Measurements from ENCODE around the gene FAM111B.
"Not testable (repeated sequence)": the region's sequence is repeated elsewhere in the genome, so short reads cannot be mapped to it uniquely, and the experiment has no call there.

Gene FAM111B

GRCh38 chr11:59058120-59059033 lies 48.7 kb upstream of the FAM111B start:
- CTCF ChIA-PET, result interaction anchor here (0.6 to 1.8 kb wide), 42 partner anchors 9 to 1228 kb away, joined by 3 to 11 read pairs (median 4); no protein-coding TSS in a partner anchor
- POLR2A ChIA-PET, result interaction anchor here (1.5 kb wide), 1 partner anchor 49 kb away, joined by 10 read pairs; the partner anchor contains the start of gene FAM111B
- TF ChIP-seq SP2 (tag by site-specific recombination; IDR thresholded peaks at IDR 0.05) (peak; percentile 70), KLF17 (tag by site-specific recombination; IDR thresholded peaks at IDR 0.05) (0 out of 2 replicates have a peak, but pooled peaks have one; percentile 20), ZNF362 (tag by site-specific recombination; IDR thresholded peaks at IDR 0.05) (peak; percentile 98), CTCF (tag by site-specific recombination; IDR thresholded peaks at IDR 0.05) (peak; percentile 82), PRDM10 (tag by site-specific recombination; IDR thresholded peaks at IDR 0.05) (peak; percentile 65), ZNF366 (tag by site-specific recombination; conservative IDR thresholded peaks at IDR 0.05) (peak; percentile 55), ZNF76 (tag by site-specific recombination; IDR thresholded peaks at IDR 0.05; ENCODE audit: borderline replicate concordance, low read depth) (0 out of 2 replicates have a peak, but pooled peaks have one; percentile 24), TSHZ1 (tag by site-specific recombination; IDR thresholded peaks at IDR 0.05; ENCODE audit: borderline replicate concordance) (0 out of 2 replicates have a peak, but pooled peaks have one; percentile 23), ZNF335 (tag by site-specific recombination; conservative IDR thresholded peaks at IDR 0.05) (0 out of 2 replicates have a peak, but pooled peaks have one; percentile 21), IKZF3 (tag by site-specific recombination; IDR thresholded peaks at IDR 0.05) (peak; percentile 68; the same call in 1 of the 2 replicates), SP3 (tag by site-specific recombination; IDR thresholded peaks at IDR 0.05) (peak; percentile 50), ZNF654 (tag by site-specific recombination; IDR thresholded peaks at IDR 0.05; ENCODE audit: low read depth) (peak; percentile 95), ZNF350 (tag by site-specific recombination; IDR thresholded peaks at IDR 0.05) (peak; percentile 83), PBX3 (CRISPR knock-in tag; IDR thresholded peaks at IDR 0.05) (peak; percentile 82)

DNA sequence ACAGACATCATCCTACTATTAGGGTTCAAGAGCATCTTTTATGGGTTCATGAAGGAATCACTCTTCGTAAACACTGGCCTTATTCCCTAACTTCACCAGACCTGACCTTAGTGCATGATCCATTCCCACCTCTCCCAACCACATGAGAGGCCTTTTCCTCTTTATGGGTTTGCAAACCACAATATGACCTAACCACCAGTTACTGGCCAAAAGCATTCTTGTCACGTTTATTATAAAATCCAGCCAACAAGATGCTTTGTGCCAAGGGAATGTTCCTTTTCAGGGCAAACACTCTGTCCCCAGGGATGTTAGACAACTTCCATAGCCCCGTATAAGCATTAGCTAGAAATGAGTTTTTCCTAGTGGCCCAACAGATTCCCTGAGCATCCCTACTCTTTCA lies 46.9 kb upstream of the FAM111B start:
- H3K9me3 ChIP-seq (ENCODE audit: control insufficient read depth, insufficient read depth, low read depth, low read length); H3K36me3 ChIP-seq (ENCODE audit: control insufficient read depth in 2 of 2, insufficient read depth in 1 of 2, low read length in 2 of 2); H3K4me3 ChIP-seq (ENCODE audit: low read depth, low read length); H3K27ac ChIP-seq (ENCODE audit: extremely low read depth, low read depth, low read length); POLR2A ChIA-PET; H3K4me1 ChIP-seq (ENCODE audit: control insufficient read depth, insufficient read depth, low read length): not testable (repeated sequence)
- CTCF ChIA-PET, result interaction anchor here (0.6 to 1.5 kb wide), 2 partner anchors 17 to 53 kb away, joined by 3 to 4 read pairs; no protein-coding TSS in a partner anchor

More at GRCh38 chr11:59058120-59059033, 48.7 kb upstream of the FAM111B start:
- H3K4me3 ChIP-seq (ENCODE audit: low read depth, low read length), result peak overlapping the region; percentile 26
- H3K4me1 ChIP-seq (ENCODE audit: control insufficient read depth, insufficient read depth, low read length); H3K9me3 ChIP-seq (ENCODE audit: control insufficient read depth, insufficient read depth, low read depth, low read length); H3K27ac ChIP-seq (ENCODE audit: extremely low read depth, low read depth, low read length); H3K36me3 ChIP-seq (ENCODE audit: control insufficient read depth in 2 of 2, insufficient read depth in 1 of 2, low read length in 2 of 2): not testable (repeated sequence)

All from HEK293 (cell line).